B cell (primary cell): ENCODE results near the gene UPK1B. TPM values are rescaled to one million over a fixed set of nuclear protein-coding genes. Genes with fewer than 3 reads are reported as not detected.

Experiments
- ATAC-seq: fragments of 200-7000 bp; cut with Tn5 transposase; one replicate; pipeline ENCODE4 v1.10.0; 2021; ENCODE audit warnings: low read depth, mild to moderate bottlenecking, moderate number of reproducible peaks, moderate library complexity
- CTCF ChIA-PET: fragments of 350-600 bp; sonication (Branson Sonifier 250); formaldehyde crosslinking; loops from one replicate; lab custom pipeline; 2021; ENCODE audit warnings: antibody characterized with exemption, inconsistent platforms; lab: Charles Lee
- POLR2A ChIA-PET: fragments of 350-600 bp; sonication (Branson Sonifier 250); formaldehyde crosslinking; loops from one replicate; lab custom pipeline; 2021; ENCODE audit warnings: antibody characterized with exemption; lab: Charles Lee
- DNase-seq: peaks from one replicate; pipeline ENCODE4 v3.0.0; 2013
- H2AFZ ChIP-seq: 2 replicates; pipeline ENCODE4 v1.6.1; 2012; ENCODE audit warnings: mild to moderate bottlenecking, low read depth, low read length; ENCODE audit not compliant: insufficient read depth, poor library complexity, severe bottlenecking
- H3K27ac ChIP-seq, 2 donors: 1 replicate in 1 of 2; 2 replicates in 1 of 2; pipeline ENCODE4 v1.5.1; 2012 to 2013; ENCODE audit warnings: low read length in 2 of 2, mild to moderate bottlenecking in 2 of 2, moderate library complexity in 1 of 2
- H3K27me3 ChIP-seq, 4 experiments: fragments of 200-600 bp in 1 of 4; sonication (generic) in 1 of 4; replicated peaks in 1 of 4; 1 replicate in 2 of 4; 2 replicates in 2 of 4; pipeline versions ENCODE4 v1.6.1 to v1.7.0; 2013 to 2016; ENCODE audit warnings: low read length in 3 of 4, mild to moderate bottlenecking in 2 of 4, mixed read lengths in 1 of 4, moderate library complexity in 1 of 4; ENCODE audit not compliant: insufficient read depth in 4 of 4, control insufficient read depth in 3 of 4; ENCODE audit errors: control extremely low read depth in 1 of 4
- H3K36me3 ChIP-seq, 2 experiments: replicated peaks in 1 of 2; 1 replicate in 1 of 2; 2 replicates in 1 of 2; pipeline versions ENCODE4 v1.6.1 to v1.7.1; 2013; ENCODE audit warnings: low read length in 1 of 2; ENCODE audit not compliant: insufficient read depth in 2 of 2, control insufficient read depth in 1 of 2; ENCODE audit errors: control extremely low read depth in 1 of 2, extremely low read depth in 1 of 2
- H3K4me1 ChIP-seq, 2 donors: fragments of 200-600 bp in 1 of 2; sonication (generic) in 1 of 2; 1 replicate in 1 of 2; 2 replicates in 1 of 2; pipeline versions ENCODE4 v1.5.1 to v1.6.1; 2013 to 2017; ENCODE audit warnings: low read length in 2 of 2; ENCODE audit not compliant: control insufficient read depth in 2 of 2, insufficient read depth in 2 of 2
- H3K4me2 ChIP-seq: replicated peaks from 2 replicates; pipeline ENCODE3; 2012; ENCODE audit warnings: mild to moderate bottlenecking, low read depth, low read length; ENCODE audit not compliant: poor library complexity, severe bottlenecking
- H3K4me3 ChIP-seq, 5 experiments: fragments of 200-600 bp in 1 of 5; sonication (generic) in 1 of 5; 1 replicate in 3 of 5; 2 replicates in 2 of 5; pipeline versions ENCODE4 v1.5.1 to v1.7.0; 2011 to 2016; ENCODE audit warnings: low read length in 4 of 5, mild to moderate bottlenecking in 4 of 5, low read depth in 2 of 5, control low read depth in 1 of 5, moderate library complexity in 1 of 5; ENCODE audit not compliant: insufficient read depth in 1 of 5; ENCODE audit errors: control extremely low read depth in 1 of 5, extremely low read depth in 1 of 5
- H3K79me2 ChIP-seq: fragments of 200-600 bp; sonication (generic); one replicate; pipeline ENCODE4 v1.6.0; 2016; ENCODE audit warnings: low read length; ENCODE audit not compliant: control insufficient read depth, insufficient read depth
- H3K9ac ChIP-seq: fragments of 200-600 bp; sonication (generic); 2 replicates; pipeline ENCODE4 v1.6.1; 2017; ENCODE audit warnings: mild to moderate bottlenecking, low read length, moderate library complexity
- H3K9me3 ChIP-seq, 3 donors: one replicate each; pipeline versions ENCODE4 v1.6.1 to v1.7.1; 2013; ENCODE audit warnings: low read length in 2 of 3; ENCODE audit not compliant: control insufficient read depth in 2 of 3, insufficient read depth in 1 of 3; ENCODE audit errors: control extremely low read depth in 1 of 3
- H4K20me1 ChIP-seq: 2 replicates; pipeline ENCODE4 v1.6.0; 2012; ENCODE audit warnings: mild to moderate bottlenecking, low read length; ENCODE audit not compliant: insufficient read depth, control insufficient read depth, poor library complexity, severe bottlenecking
- H3K27ac Mint-ChIP-seq: one replicate; pipeline ENCODE4 v1.8.0; 2021; ENCODE audit warnings: mixed read lengths
- H3K27me3 Mint-ChIP-seq: one replicate; pipeline ENCODE4 v1.8.0; 2021; ENCODE audit warnings: mixed read lengths
- H3K4me1 Mint-ChIP-seq: one replicate; pipeline ENCODE4 v1.8.0; 2021; ENCODE audit warnings: mixed read lengths
- H3K4me3 Mint-ChIP-seq: one replicate; pipeline ENCODE4 v1.8.0; 2021; ENCODE audit warnings: mixed read lengths
- H3K9me3 Mint-ChIP-seq: one replicate; pipeline ENCODE4 v1.8.0; 2022; ENCODE audit warnings: mixed read lengths; ENCODE audit not compliant: insufficient read depth
- CTCF ChIP-seq: fragments of 200-600 bp; IDR thresholded peaks from one replicate; pipeline ENCODE4 v1.8.0; 2022; ENCODE audit warnings: antibody characterized with exemption, mild to moderate bottlenecking
- EZH2 ChIP-seq: IDR thresholded peaks from 2 replicates; pipeline ENCODE4 v1.6.1; 2012; ENCODE audit warnings: borderline replicate concordance, low read depth, mild to moderate bottlenecking, moderate library complexity, low read length; ENCODE audit not compliant: insufficient read depth, poor library complexity, severe bottlenecking
- WGBS: methylation state at CpG from one replicate; pipeline ENCODE4 v1.1.5; 2013; ENCODE audit warnings: missing lambda C conversion rate; ENCODE audit not compliant: insufficient coverage; 5-methylcytosine and 5-hydroxymethylcytosine counted together
- intact Hi-C: fragments of 100-400 bp; cut with micrococcal nuclease; formaldehyde crosslinking; loops from one replicate; pipeline ENCODE4 v1.10.0; 2022
- polyA minus RNA-seq: library from RNA; depleted of rRNA, polyadenylated mRNA; stranded (reverse); fragments of >200 nt; gene quantifications from 2 replicates; pipeline ENCODE4 v1.2.3, GENCODE V29; 2012
- polyA plus RNA-seq: library from polyadenylated mRNA; depleted of rRNA; stranded (reverse); fragments of >200 nt; gene quantifications from 2 replicates; pipeline ENCODE4 v1.2.3, GENCODE V29; 2012
- total RNA-seq, 2 donors: library from RNA; stranded (reverse); fragments of 120-200 nt in 1 of 2; gene quantifications; 1 replicate in 1 of 2; 2 replicates in 1 of 2; pipeline versions ENCODE4 v1.2.3 to v1.2.4, GENCODE V29; 2013 to 2022

UPK1B gene
- not detected in 2 replicates for total RNA-seq
- total RNA-seq (2013), result not detected
- not detected in 2 replicates for polyA plus RNA-seq
- not detected in 2 replicates for polyA minus RNA-seq

DNA sequence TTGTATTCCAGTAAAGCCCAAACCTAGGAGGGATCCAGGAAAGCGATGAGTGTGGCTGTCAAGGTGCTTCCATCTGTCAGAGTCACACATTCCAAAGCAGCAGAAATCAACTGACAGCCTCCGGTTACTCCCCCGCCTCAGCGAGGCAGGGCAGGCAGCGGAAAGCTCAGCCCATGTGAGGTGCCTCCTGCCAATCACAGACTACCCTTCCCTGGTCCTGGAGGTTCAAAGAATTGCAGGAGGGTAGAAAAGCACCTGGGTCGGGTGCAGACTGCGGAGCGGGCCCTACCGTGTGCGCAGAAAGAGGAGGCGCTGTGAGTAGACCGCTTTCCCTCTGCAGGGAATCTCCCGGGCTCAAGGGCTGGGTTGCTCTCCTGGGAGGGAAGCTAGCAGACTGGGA, at the start of gene UPK1B:
TSS of gene UPK1B (plus strand) at position 274 of the 400 bp plus-strand sequence. CDS start 13,144 bp downstream, outside the sequence.
- DNase-seq (no peak), ATAC-seq (no peak)
- Histone ChIP-seq H3K4me1 (no peaks in the 10 kb centered on the region), H2AFZ (no peak within 1 kb of the TSS), H3K27ac (no peak within 1 kb of the TSS), H3K9me3 (no peaks in the 10 kb centered on the region), H3K9ac (no peak within 1 kb of the TSS), H3K27me3 (no peaks in the 10 kb centered on the region), H3K36me3 (no peaks in the 10 kb centered on the region), H4K20me1 (no peaks in the 10 kb centered on the region), H3K4me3 (no peak within 1 kb of the TSS), H3K4me2 (no peak within 1 kb of the TSS), H3K79me2 (no peaks in the 10 kb centered on the region)
- POLR2A ChIA-PET, result no interaction called here
- no peak for TF ChIP-seq EZH2
- H3K9me3 Mint-ChIP-seq, result no peaks in the 10 kb centered on the region
- H3K27ac Mint-ChIP-seq, result no peak within 1 kb of the TSS
- intact Hi-C loops, result no loop called here
- CTCF ChIA-PET, result no interaction called here
- H3K4me1 Mint-ChIP-seq, result no peaks in the 10 kb centered on the region
- 92% methylated on average over 11 of the region's 13 CpGs for WGBS
- H3K27me3 Mint-ChIP-seq, result peaks cover 30% of the 10 kb centered on the region
- H3K4me3 Mint-ChIP-seq, result no peak within 1 kb of the TSS

DNA sequence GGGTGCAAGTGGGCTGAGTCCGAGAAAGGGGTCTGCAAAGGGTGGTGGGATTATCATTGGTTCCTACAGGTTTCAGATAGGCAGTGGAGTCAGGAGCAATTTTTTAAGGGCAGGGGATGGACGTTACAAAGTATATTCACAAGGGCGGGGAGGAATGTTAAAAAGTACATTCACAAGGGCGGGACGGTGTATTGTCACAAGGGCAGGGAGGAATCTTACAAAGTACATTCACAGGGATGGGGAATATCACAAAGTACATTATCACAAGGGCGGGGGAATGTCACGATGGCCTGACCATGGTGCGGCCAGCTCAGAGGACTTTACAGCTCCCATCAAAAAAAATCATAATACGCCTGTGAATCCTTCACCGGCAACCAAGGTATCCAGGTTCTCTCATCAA, 48.1 kb upstream of the UPK1B start:
- Histone ChIP-seq H3K36me3 (no peaks in the 10 kb centered on the region), H3K4me3 (no peak overlapping the region), H2AFZ (no peak overlapping the region), H3K9ac (no peak overlapping the region), H3K4me2 (no peak overlapping the region), H3K9me3 (no peaks in the 10 kb centered on the region), H3K27ac (no peak overlapping the region), H3K27me3 (no peaks in the 10 kb centered on the region), H4K20me1 (no peaks in the 10 kb centered on the region), H3K4me1 (no peaks in the 10 kb centered on the region), H3K79me2 (no peaks in the 10 kb centered on the region)
- Mint-ChIP-seq H3K27me3 (peaks cover 10% of the 10 kb centered on the region), H3K4me1 (no peaks in the 10 kb centered on the region), H3K27ac (no peak overlapping the region), H3K4me3 (no peak overlapping the region), H3K9me3 (no peaks in the 10 kb centered on the region)
- ATAC-seq (no peak), DNase-seq (no peak)
- intact Hi-C loops, result no loop called here
- TF ChIP-seq EZH2 (no peak), CTCF (no peak)
- ChIA-PET POLR2A (no interaction called here), CTCF (no interaction called here)
- WGBS, result 94% methylated on average over 8 of the region's 10 CpGs
